Liver (tissue), 9 donors: Measurements from ENCODE around the gene CAV1. TPM values are rescaled to one million over a fixed set of nuclear protein-coding genes. Genes with fewer than 3 reads are reported as not detected.

Experiments
- DNase-seq: peaks from one replicate; pipeline ENCODE4 v3.0.0-alpha.2; 2017; ENCODE audit warnings: low spot score
- H3K27ac ChIP-seq, 2 donors: one replicate each; pipeline ENCODE4 v1.7.0; 2013; ENCODE audit warnings: inconsistent platforms in 2 of 2, low read length in 2 of 2, control low read depth in 1 of 2, low read depth in 1 of 2, mild to moderate bottlenecking in 1 of 2
- H3K27me3 ChIP-seq, 4 donors: one replicate each; pipeline versions ENCODE4 v1.6.1 to v1.7.0; 2013; ENCODE audit warnings: low read length in 3 of 4, inconsistent platforms in 1 of 4, mild to moderate bottlenecking in 1 of 4, moderate library complexity in 1 of 4; ENCODE audit not compliant: control insufficient read depth in 4 of 4, insufficient read depth in 4 of 4
- H3K36me3 ChIP-seq, 4 donors: one replicate each; pipeline versions ENCODE4 v1.6.1 to v1.7.0; 2013; ENCODE audit warnings: low read length in 3 of 4, mild to moderate bottlenecking in 3 of 4, low read depth in 1 of 4, moderate library complexity in 1 of 4; ENCODE audit not compliant: control insufficient read depth in 4 of 4, insufficient read depth in 3 of 4
- H3K4me1 ChIP-seq, 4 donors: one replicate each; pipeline versions ENCODE4 v1.6.1 to v1.7.0; 2013; ENCODE audit warnings: low read length in 3 of 4, mild to moderate bottlenecking in 3 of 4, moderate library complexity in 1 of 4; ENCODE audit not compliant: control insufficient read depth in 4 of 4, insufficient read depth in 4 of 4
- H3K4me3 ChIP-seq, 3 donors: one replicate each; pipeline versions ENCODE4 v1.6.1 to v1.7.0; 2013; ENCODE audit warnings: low read length in 3 of 3, control low read depth in 1 of 3, low read depth in 1 of 3, mild to moderate bottlenecking in 1 of 3
- H3K9ac ChIP-seq, 2 donors: one replicate each; pipeline ENCODE4 v1.7.0; 2013; ENCODE audit warnings: low read length in 2 of 2, mild to moderate bottlenecking in 2 of 2, moderate library complexity in 2 of 2, control low read depth in 1 of 2, low read depth in 1 of 2
- H3K9me3 ChIP-seq, 4 donors: one replicate each; pipeline versions ENCODE4 v1.6.1 to v1.7.0; 2013; ENCODE audit warnings: low read length in 3 of 4; ENCODE audit not compliant: control insufficient read depth in 4 of 4
- ATF3 ChIP-seq: IDR thresholded peaks from 2 replicates; pipeline ENCODE4 v1.6.1; 2016; ENCODE audit warnings: antibody characterized with exemption
- CTCF ChIP-seq: fragments of 150-350 bp; IDR thresholded peaks from 2 replicates; pipeline ENCODE4 v1.5.1; 2017; ENCODE audit warnings: improper control_type of control experiment, low read depth, low read length; ENCODE audit not compliant: missing input control
- EGR1 ChIP-seq, 2 donors: IDR thresholded peaks; 2 replicates each; pipeline ENCODE4 v1.6.1; 2016 to 2018; ENCODE audit warnings: antibody characterized with exemption in 2 of 2, low read depth in 2 of 2
- FOXA1 ChIP-seq: IDR thresholded peaks from 2 replicates; pipeline ENCODE4 v1.6.1; 2016; ENCODE audit warnings: antibody characterized with exemption
- FOXA2 ChIP-seq: IDR thresholded peaks from 2 replicates; pipeline ENCODE4 v1.6.1; 2016; ENCODE audit warnings: antibody characterized with exemption
- GABPA ChIP-seq, 2 donors: IDR thresholded peaks in 1 of 2; conservative IDR thresholded peaks in 1 of 2; 2 replicates each; pipeline ENCODE4 v1.6.1; 2016; ENCODE audit warnings: antibody characterized with exemption in 2 of 2, mild to moderate bottlenecking in 1 of 2, moderate library complexity in 1 of 2
- HNF4A ChIP-seq, 2 donors: conservative IDR thresholded peaks; 2 replicates each; pipeline ENCODE4 v1.6.1; 2016; ENCODE audit warnings: antibody characterized with exemption in 2 of 2, mild to moderate bottlenecking in 2 of 2
- JUND ChIP-seq, 2 donors: IDR thresholded peaks; 2 replicates each; pipeline ENCODE4 v1.6.1; 2016; ENCODE audit warnings: antibody characterized with exemption in 2 of 2
- MAX ChIP-seq: IDR thresholded peaks from 2 replicates; pipeline ENCODE4 v1.6.1; 2016; ENCODE audit warnings: antibody characterized with exemption
- NR2F2 ChIP-seq: IDR thresholded peaks from 2 replicates; pipeline ENCODE4 v1.6.1; 2016; ENCODE audit warnings: antibody characterized with exemption
- RAD21 ChIP-seq, 2 donors: IDR thresholded peaks; 2 replicates each; pipeline ENCODE4 v1.6.1; 2016; ENCODE audit warnings: antibody characterized with exemption in 2 of 2, mild to moderate bottlenecking in 2 of 2
- REST ChIP-seq: IDR thresholded peaks from 2 replicates; pipeline ENCODE4 v1.6.1; 2016; ENCODE audit warnings: antibody characterized with exemption, mild to moderate bottlenecking
- RXRA ChIP-seq, 2 donors: IDR thresholded peaks; 2 replicates each; pipeline ENCODE4 v1.6.1; 2017 to 2018; ENCODE audit warnings: antibody characterized with exemption in 2 of 2, mild to moderate bottlenecking in 1 of 2
- TAF1 ChIP-seq: conservative IDR thresholded peaks from 2 replicates; pipeline ENCODE4 v1.6.1; 2016; ENCODE audit warnings: antibody characterized with exemption, mild to moderate bottlenecking
- YY1 ChIP-seq: IDR thresholded peaks from 2 replicates; pipeline ENCODE4 v1.6.1; 2016; ENCODE audit warnings: antibody characterized with exemption, mild to moderate bottlenecking
- ZBTB33 ChIP-seq: IDR thresholded peaks from 2 replicates; pipeline ENCODE4 v1.6.1; 2016; ENCODE audit warnings: antibody characterized with exemption
- WGBS: extraction: QIAGEN DNeasy Blood & Tissue Kit; methylation state at CpG from one replicate; pipeline ENCODE4 v1.1.7; 2013; 5-methylcytosine and 5-hydroxymethylcytosine counted together
- polyA plus RNA-seq, 2 donors: library from polyadenylated mRNA; stranded (reverse) in 1 of 2; unstranded in 1 of 2; fragments of 200-250 nt in 1 of 2; fragments of >200 nt in 1 of 2; fragmentation: Nextera tagmentation in 1 of 2; extraction: Ambion mirVana in 1 of 2; gene quantifications; one replicate each; pipeline versions ENCODE4 v1.2.1 to v1.2.3, GENCODE V29; 2013 to 2015
- total RNA-seq, 2 donors: library from RNA; depleted of rRNA; stranded (reverse); fragments of >200 nt; gene quantifications; one replicate each; pipeline ENCODE4 v1.2.3, GENCODE V29; 2014
- donor health status: healthy.
- donor health status: healthy.
- donor health status: healthy.
- donor health status: healthy.
- donor health status: healthy.

Gene CAV1
- total and polyA plus RNA-seq, 4 donors, result 9.9 to 13.4 (median 11.6) TPM

- DNase-seq, result no peak
- H3K27me3 ChIP-seq, result no peaks in the 10 kb centered on the region
- H3K9me3 ChIP-seq, result no peaks in the 10 kb centered on the region
- TF ChIP-seq FOXA1 (no peak), REST (no peak), HNF4A (conservative IDR thresholded peaks at IDR 0.05) (no peak), TAF1 (no peak), RXRA (IDR thresholded peaks at IDR 0.05) (no peak), JUND (IDR thresholded peaks at IDR 0.05) (no peak), FOXA2 (no peak), GABPA (IDR thresholded peaks at IDR 0.05 in 1 of 2, conservative IDR thresholded peaks at IDR 0.05 in 1 of 2) (no peak), YY1 (no peak), RAD21 (IDR thresholded peaks at IDR 0.05) (no peak), CTCF (no peak), MAX (no peak), ZBTB33 (no peak), ATF3 (no peak), EGR1 (IDR thresholded peaks at IDR 0.05; ENCODE audit: low read depth in 2 of 2) (no peak)
- WGBS, result 87% methylated on average over 3 of the region's 3 CpGs
- no peaks in the 10 kb centered on the region for H3K36me3 ChIP-seq
- no peak overlapping the region for H3K9ac ChIP-seq
- H3K27ac ChIP-seq, result no peak overlapping the region
- no peak overlapping the region for H3K4me3 ChIP-seq
- H3K4me1 ChIP-seq, result peaks cover 0 to 6% (median 0%) of the 10 kb centered on the region in 4 donors
These were observed 44.9 kb downstream of the CAV1 start for GRCh38 chr7:116569737-116570136.

GRCh38 chr7:116570306-116570705 is 45.5 kb downstream of the CAV1 start:
- no peaks in the 10 kb centered on the region for H3K36me3 ChIP-seq
- DNase-seq, result no peak
- H3K9ac ChIP-seq, result no peak overlapping the region
- peaks cover 0 to 6% (median 0%) of the 10 kb centered on the region in 4 donors for H3K4me1 ChIP-seq
- H3K27ac ChIP-seq, result no peak overlapping the region
- H3K4me3 ChIP-seq, result no peak overlapping the region
- no peaks in the 10 kb centered on the region for H3K27me3 ChIP-seq
- no peaks in the 10 kb centered on the region for H3K9me3 ChIP-seq
- TF ChIP-seq GABPA (IDR thresholded peaks at IDR 0.05 in 1 of 2, conservative IDR thresholded peaks at IDR 0.05 in 1 of 2) (no peak), NR2F2 (no peak), RAD21 (IDR thresholded peaks at IDR 0.05) (no peak), EGR1 (IDR thresholded peaks at IDR 0.05; ENCODE audit: low read depth in 2 of 2) (no peak), RXRA (IDR thresholded peaks at IDR 0.05) (no peak), REST (no peak), MAX (no peak), FOXA2 (no peak)
